Duodenal mucosa (tissue), 2 donors: Measurements from ENCODE around the gene CMTR1.

ENCODE experiments used
- H3K27ac ChIP-seq: one replicate; pipeline ENCODE4 v1.7.0; 2013; ENCODE audit warnings: low read depth, low read length
- H3K27me3 ChIP-seq, 2 donors: one replicate each; pipeline ENCODE4 v1.7.0; 2013; ENCODE audit warnings: low read length in 2 of 2, control low read depth in 1 of 2; ENCODE audit not compliant: insufficient read depth in 2 of 2, control insufficient read depth in 1 of 2
- H3K36me3 ChIP-seq, 2 donors: one replicate each; pipeline ENCODE4 v1.7.0; 2013; ENCODE audit warnings: low read length in 2 of 2, control low read depth in 1 of 2; ENCODE audit not compliant: insufficient read depth in 2 of 2, control insufficient read depth in 1 of 2
- H3K4me1 ChIP-seq, 2 donors: one replicate each; pipeline ENCODE4 v1.7.0; 2013; ENCODE audit warnings: low read length in 2 of 2, control low read depth in 1 of 2; ENCODE audit not compliant: insufficient read depth in 2 of 2, control insufficient read depth in 1 of 2
- H3K4me3 ChIP-seq, 2 donors: one replicate each; pipeline ENCODE4 v1.7.0; 2013; ENCODE audit warnings: low read length in 2 of 2, low read depth in 1 of 2
- H3K9ac ChIP-seq, 2 donors: one replicate each; pipeline ENCODE4 v1.7.0; 2013; ENCODE audit warnings: low read length in 2 of 2, low read depth in 1 of 2
- H3K9me3 ChIP-seq, 2 donors: one replicate each; pipeline ENCODE4 v1.7.0; 2013; ENCODE audit warnings: low read length in 2 of 2, control low read depth in 1 of 2; ENCODE audit not compliant: control insufficient read depth in 1 of 2

Gene CMTR1

GRCh38 chr6:37454420-37455140 is 21.6 kb downstream of the CMTR1 start:
- Histone ChIP-seq H3K4me1 (no peaks in the 10 kb centered on the region), H3K9ac (no peak overlapping the region), H3K9me3 (no peaks in the 10 kb centered on the region), H3K36me3 (peaks cover 39 to 87% of the 10 kb centered on the region in 2 donors), H3K4me3 (no peak overlapping the region), H3K27ac (no peak overlapping the region), H3K27me3 (no peaks in the 10 kb centered on the region)

GRCh38 chr6:37456126-37456525 is 23.1 kb downstream of the CMTR1 start:
- no peak overlapping the region for H3K4me3 ChIP-seq
- H3K27me3 ChIP-seq = no peaks in the 10 kb centered on the region
- H3K27ac ChIP-seq = no peak overlapping the region
- no peaks in the 10 kb centered on the region for H3K9me3 ChIP-seq
- no peaks in the 10 kb centered on the region for H3K4me1 ChIP-seq
- H3K36me3 ChIP-seq = peaks cover 41 to 89% of the 10 kb centered on the region in 2 donors
- no peak overlapping the region for H3K9ac ChIP-seq

GRCh38 chr6:37456816-37457560 is 24.0 kb downstream of the CMTR1 start:
- H3K27me3 ChIP-seq = no peaks in the 10 kb centered on the region
- H3K4me1 ChIP-seq = no peaks in the 10 kb centered on the region
- H3K4me3 ChIP-seq = no peak overlapping the region
- no peaks in the 10 kb centered on the region for H3K9me3 ChIP-seq
- H3K36me3 ChIP-seq = peaks cover 41 to 89% of the 10 kb centered on the region in 2 donors
- H3K9ac ChIP-seq = no peak overlapping the region
- H3K27ac ChIP-seq = no peak overlapping the region

DNA sequence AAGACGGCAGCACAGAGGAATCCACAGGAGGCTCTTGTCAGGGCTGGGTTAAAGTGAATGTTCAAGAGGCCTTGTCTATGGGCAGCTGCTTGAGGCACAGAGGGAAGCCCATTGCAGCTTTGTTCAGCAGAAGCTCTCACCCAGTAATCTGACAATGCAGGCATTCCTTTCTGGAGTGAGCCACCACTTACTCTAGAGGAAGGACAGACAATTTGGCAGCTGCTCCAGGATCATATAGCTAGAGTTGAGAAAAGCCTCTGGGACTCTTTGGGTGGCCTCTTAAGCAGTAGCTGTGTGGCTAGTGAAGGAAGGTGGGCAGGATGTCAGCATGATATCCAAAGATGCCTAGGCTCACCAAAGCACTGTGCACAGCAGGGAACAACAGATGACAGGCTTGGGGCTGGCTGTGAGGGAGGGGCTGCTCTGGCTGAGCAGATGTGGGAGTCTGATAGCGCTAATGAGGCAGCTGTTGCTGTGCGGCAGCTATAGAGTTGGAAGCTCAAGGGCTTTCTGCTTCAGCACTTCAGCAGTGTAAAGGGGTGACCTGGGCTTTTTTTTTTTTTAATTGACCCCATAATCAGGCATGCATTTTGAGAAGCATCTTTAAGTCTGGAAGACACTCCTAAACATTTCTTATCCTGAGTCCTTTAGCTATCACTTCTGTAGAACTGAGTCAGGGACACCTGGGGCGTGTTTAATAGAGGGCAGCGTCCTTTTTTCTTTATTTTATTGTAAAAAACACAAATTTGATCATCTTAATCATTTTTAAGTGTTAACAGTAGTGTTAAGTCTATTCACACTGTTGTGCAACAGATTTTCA is 27.2 kb downstream of the CMTR1 start:
- no peaks in the 10 kb centered on the region for H3K4me1 ChIP-seq
- H3K36me3 ChIP-seq = peaks cover 35 to 74% of the 10 kb centered on the region in 2 donors
- no peak overlapping the region for H3K9ac ChIP-seq
- no peaks in the 10 kb centered on the region for H3K27me3 ChIP-seq
- H3K9me3 ChIP-seq = no peaks in the 10 kb centered on the region
- no peak overlapping the region for H3K4me3 ChIP-seq
- no peak overlapping the region for H3K27ac ChIP-seq

DNA sequence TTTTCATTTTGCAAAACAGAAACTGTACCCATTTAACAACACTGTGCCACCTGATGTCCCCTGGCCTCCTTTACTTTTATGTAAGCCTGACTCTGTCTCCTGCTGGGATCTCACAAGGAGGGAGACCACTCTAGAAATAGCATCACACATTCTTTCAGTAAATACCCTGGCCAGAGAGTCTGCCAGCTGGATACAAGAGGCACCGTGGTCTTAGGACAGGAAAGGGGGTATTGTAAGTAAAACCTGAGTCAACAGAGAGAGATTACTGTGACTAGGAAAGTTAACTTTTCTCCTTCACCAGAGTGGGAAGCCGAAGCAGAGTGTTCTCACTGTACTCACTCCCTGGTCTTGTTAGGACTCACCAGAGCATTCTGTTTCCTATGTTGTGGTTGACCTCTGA is 27.8 kb downstream of the CMTR1 start:
- H3K36me3 ChIP-seq = peaks cover 35 to 68% of the 10 kb centered on the region in 2 donors
- H3K27me3 ChIP-seq = no peaks in the 10 kb centered on the region
- no peak overlapping the region for H3K9ac ChIP-seq
- H3K9me3 ChIP-seq = no peaks in the 10 kb centered on the region
- H3K4me3 ChIP-seq = no peak overlapping the region
- no peaks in the 10 kb centered on the region for H3K4me1 ChIP-seq
- H3K27ac ChIP-seq = no peak overlapping the region

DNA sequence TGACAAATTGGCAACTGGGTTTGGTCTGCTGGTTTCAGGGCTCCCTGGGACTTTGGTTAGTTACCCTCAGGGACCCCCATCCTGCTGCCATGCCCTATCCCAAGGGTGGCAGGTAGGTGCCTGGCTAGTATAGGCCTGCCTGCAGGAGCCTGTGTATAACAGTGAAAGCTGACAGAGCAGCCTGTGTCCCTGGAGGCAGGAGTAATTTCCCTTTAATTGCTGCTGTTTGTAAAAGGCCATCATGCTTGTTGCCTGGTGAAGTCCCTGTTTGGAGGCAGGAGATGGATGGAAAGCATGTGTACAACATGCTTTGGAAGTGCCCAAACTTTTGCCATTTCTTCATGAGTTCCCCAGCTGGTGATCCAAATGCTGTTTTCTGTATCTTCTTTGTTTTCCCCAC is 30.1 kb downstream of the CMTR1 start:
- Histone ChIP-seq H3K27ac (no peak overlapping the region), H3K9me3 (peaks cover 0 to 3% of the 10 kb centered on the region in 2 donors), H3K4me1 (no peaks in the 10 kb centered on the region), H3K36me3 (peaks cover 35 to 61% of the 10 kb centered on the region in 2 donors), H3K9ac (no peak overlapping the region), H3K27me3 (no peaks in the 10 kb centered on the region), H3K4me3 (no peak overlapping the region)

DNA sequence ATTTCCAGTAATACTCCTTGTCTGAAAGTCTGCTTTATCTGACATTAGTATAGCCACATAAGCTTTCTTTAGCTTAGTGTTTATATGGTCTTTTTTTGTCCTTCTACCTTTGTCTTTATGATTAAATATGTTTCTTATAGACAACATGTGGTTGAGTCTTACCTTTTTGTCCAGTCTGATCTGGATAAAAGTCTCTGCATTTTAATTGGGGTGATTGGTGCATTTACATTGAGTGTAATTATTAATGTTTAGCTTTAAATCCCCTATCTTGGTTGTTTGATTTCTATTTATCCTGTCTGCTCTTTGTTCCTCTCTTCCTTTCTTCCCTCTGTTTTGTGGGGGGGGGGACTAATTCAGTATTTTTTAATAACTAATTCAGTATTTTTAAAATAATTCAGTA is 34.7 kb downstream of the CMTR1 start:
- no peaks in the 10 kb centered on the region for H3K4me1 ChIP-seq
- H3K9me3 ChIP-seq = peaks cover 0 to 3% of the 10 kb centered on the region in 2 donors
- H3K27me3 ChIP-seq = no peaks in the 10 kb centered on the region
- H3K9ac ChIP-seq = no peak overlapping the region
- peaks cover 28 to 35% of the 10 kb centered on the region in 2 donors for H3K36me3 ChIP-seq
- H3K27ac ChIP-seq = no peak overlapping the region
- no peak overlapping the region for H3K4me3 ChIP-seq

GRCh38 chr6:37473364-37474095 is 40.5 kb downstream of the CMTR1 start:
- H3K4me1 ChIP-seq = no peaks in the 10 kb centered on the region
- peaks cover 54 to 76% of the 10 kb centered on the region in 2 donors for H3K36me3 ChIP-seq
- H3K4me3 ChIP-seq = no peak overlapping the region
- H3K9ac ChIP-seq = no peak overlapping the region
- no peaks in the 10 kb centered on the region for H3K27me3 ChIP-seq
- no peak overlapping the region for H3K27ac ChIP-seq
- H3K9me3 ChIP-seq = no peaks in the 10 kb centered on the region

DNA sequence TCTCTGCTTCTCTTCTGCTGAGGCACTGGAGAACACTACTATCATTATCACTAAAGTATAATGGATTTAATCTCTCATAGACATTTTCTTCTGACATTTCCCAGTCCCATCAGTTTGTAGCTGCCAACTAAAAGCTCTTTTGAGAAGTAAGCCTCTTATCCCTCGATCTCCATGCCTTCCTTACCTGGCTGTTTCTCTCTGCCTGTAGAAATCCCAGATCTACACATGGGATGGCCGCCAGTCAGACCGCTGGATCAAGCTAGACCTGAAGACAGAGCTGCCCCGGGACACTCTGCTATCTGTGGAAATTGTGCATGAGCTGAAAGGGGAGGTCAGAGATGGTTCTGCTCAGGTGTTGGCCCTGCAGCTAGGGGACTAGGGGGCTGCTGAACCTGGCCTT is 41.3 kb downstream of the CMTR1 start:
- no peak overlapping the region for H3K27ac ChIP-seq
- H3K27me3 ChIP-seq = no peaks in the 10 kb centered on the region
- no peaks in the 10 kb centered on the region for H3K9me3 ChIP-seq
- no peak overlapping the region for H3K9ac ChIP-seq
- peaks cover 58 to 84% of the 10 kb centered on the region in 2 donors for H3K36me3 ChIP-seq
- no peak overlapping the region for H3K4me3 ChIP-seq
- H3K4me1 ChIP-seq = no peaks in the 10 kb centered on the region
